Immature natural killer cell (primary cell): ENCODE measurements around the gene MLLT1. TPM values are rescaled to one million over a fixed set of nuclear protein-coding genes. Genes with fewer than 3 reads are reported as not detected.

Source experiments
- DNase-seq, 3 donors: peaks; one replicate each; pipeline ENCODE4 v3.0.0; 2022; ENCODE audit warnings: mixed read lengths in 1 of 3
- H3K27ac Mint-ChIP-seq, 6 donors: one replicate each; pipeline ENCODE4 v1.8.0; 2020; ENCODE audit warnings: mixed read lengths in 6 of 6, mild to moderate bottlenecking in 5 of 6, inconsistent platforms in 4 of 6, moderate library complexity in 3 of 6
- H3K27me3 Mint-ChIP-seq, 3 donors: one replicate each; pipeline ENCODE4 v1.8.0; 2020 to 2021; ENCODE audit warnings: low read depth in 3 of 3, mild to moderate bottlenecking in 3 of 3, mixed read lengths in 3 of 3, moderate library complexity in 3 of 3, inconsistent platforms in 1 of 3
- H3K36me3 Mint-ChIP-seq, 3 donors: one replicate each; pipeline ENCODE4 v1.8.0; 2020; ENCODE audit warnings: mixed read lengths in 3 of 3, inconsistent platforms in 2 of 3, mild to moderate bottlenecking in 2 of 3
- H3K4me1 Mint-ChIP-seq, 2 donors: one replicate each; pipeline ENCODE4 v1.8.0; 2020; ENCODE audit warnings: inconsistent platforms in 2 of 2, mild to moderate bottlenecking in 2 of 2, mixed read lengths in 2 of 2, moderate library complexity in 1 of 2
- H3K4me3 Mint-ChIP-seq, 5 donors: one replicate each; pipeline ENCODE4 v1.8.0; 2020; ENCODE audit warnings: mild to moderate bottlenecking in 5 of 5, mixed read lengths in 5 of 5, inconsistent platforms in 3 of 5, moderate library complexity in 3 of 5
- H3K9me3 Mint-ChIP-seq, 6 donors: one replicate each; pipeline ENCODE4 v1.8.0; 2020; ENCODE audit warnings: mild to moderate bottlenecking in 6 of 6, mixed read lengths in 6 of 6, inconsistent platforms in 4 of 6, moderate library complexity in 3 of 6
- polyA plus RNA-seq, 3 donors: library from polyadenylated mRNA; unstranded; fragments of 300-500 nt; fragmentation: Illumina TruSeq; gene quantifications; one replicate each; pipeline ENCODE4 v1.2.3, GENCODE V29; 2021

Gene MLLT1
- polyA plus RNA-seq, 3 donors from 2014 or later: 0.11 to 1.9 (median 0.54) TPM

DNA sequence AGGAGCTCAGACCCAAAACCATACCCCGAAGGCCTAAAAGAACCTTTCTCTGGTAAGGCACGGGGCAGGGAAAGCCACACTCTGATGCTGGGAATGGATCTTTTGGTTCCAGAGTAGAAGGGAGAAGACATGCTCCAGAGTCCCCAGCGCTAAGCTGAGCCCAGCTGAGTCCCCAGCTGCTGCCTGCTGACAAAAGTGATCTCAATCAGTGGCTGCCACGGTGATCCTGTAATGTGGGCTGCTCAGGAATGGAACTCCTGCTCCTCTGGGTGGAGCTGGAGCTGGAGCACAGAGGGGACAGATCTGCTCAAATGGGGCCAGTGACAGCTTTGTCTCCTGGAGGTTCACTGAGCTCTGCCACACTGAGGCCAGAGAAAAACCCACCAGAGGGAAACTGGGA is 70.5 kb downstream of the MLLT1 start:
- Mint-ChIP-seq H3K4me1 (no peaks in the 10 kb centered on the region), H3K36me3 (peaks cover 0 to 4% (median 4%) of the 10 kb centered on the region in 3 donors), H3K27ac (no peak overlapping the region), H3K4me3 (no peak overlapping the region), H3K9me3 (no peaks in the 10 kb centered on the region), H3K27me3 (peaks cover 0 to 4% (median 3%) of the 10 kb centered on the region in 3 donors)
- no peak for DNase-seq

DNA sequence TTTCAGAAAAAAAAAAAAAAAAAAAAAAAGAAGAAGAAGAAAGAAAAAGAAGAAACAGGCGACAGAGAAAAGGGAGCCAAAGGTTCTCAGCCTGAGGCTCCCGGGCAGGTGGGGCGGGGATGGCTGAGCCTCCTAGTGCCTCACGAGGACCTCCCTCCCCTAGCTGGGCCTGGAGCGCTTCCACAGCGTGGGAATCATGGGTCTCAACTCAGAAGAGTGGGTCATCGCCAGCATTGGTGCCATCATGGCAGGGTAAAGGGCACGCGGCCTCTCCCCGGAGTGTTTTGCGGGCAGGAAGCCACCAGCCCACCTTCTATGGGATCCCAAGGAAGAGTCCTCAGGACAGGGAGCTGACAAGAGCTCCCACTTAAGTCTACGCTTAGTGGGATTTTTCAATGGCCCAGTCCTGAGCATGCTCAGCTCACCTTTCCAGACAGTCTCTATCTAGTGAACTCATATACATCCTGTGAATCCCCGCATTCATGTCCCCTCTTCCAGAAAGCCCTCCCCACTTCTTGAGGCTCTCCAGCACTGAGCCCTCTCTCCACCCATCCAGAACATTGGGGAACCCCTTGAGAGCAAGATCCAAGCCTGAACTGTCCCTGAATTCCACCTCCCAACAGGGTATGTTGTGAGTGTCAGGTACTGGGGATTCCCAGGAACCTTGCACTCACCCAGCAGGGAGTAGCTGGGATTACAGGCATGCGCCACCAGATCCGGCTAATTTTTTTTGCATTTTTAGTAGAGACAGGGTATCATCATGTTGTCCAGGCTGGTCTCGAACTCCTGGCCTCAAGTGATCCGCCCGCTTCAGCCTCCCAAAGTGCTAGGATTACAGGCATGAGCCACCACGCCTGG is 74.7 kb downstream of the MLLT1 start:
- Mint-ChIP-seq H3K36me3 (no peaks in the 10 kb centered on the region), H3K27me3 (peaks cover 3 to 4% (median 4%) of the 10 kb centered on the region in 3 donors), H3K27ac (no peak overlapping the region), H3K9me3 (no peaks in the 10 kb centered on the region), H3K4me1 (no peaks in the 10 kb centered on the region), H3K4me3 (no peak overlapping the region)
- no peak for DNase-seq

DNA sequence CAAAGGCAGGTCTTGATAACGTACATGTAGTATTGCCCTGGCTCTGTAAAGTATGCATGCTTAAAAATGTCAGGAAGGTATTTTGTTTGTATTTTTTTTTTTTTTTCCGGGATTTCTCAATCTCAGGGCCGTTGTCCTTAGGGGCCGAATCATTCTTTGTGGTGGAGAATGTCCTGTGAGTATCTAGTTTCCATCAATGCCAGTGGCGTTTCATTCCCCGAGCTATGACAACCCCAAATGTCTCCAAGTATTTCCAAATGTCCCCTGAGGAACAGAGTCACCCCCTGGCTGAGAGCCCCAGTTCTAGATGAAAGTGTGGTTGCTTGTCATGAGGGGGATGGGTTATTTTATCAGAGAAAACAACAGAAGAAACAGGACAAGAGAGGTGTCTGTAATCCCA is 75.6 kb downstream of the MLLT1 start:
- H3K27me3 Mint-ChIP-seq: peaks cover 8 to 10% (median 9%) of the 10 kb centered on the region in 3 donors
- no peaks in the 10 kb centered on the region for H3K9me3 Mint-ChIP-seq
- no peak overlapping the region for H3K4me3 Mint-ChIP-seq
- H3K36me3 Mint-ChIP-seq: no peaks in the 10 kb centered on the region
- no peak overlapping the region for H3K27ac Mint-ChIP-seq
- DNase-seq: no peak
- peaks cover 5 to 8% of the 10 kb centered on the region in 2 donors for H3K4me1 Mint-ChIP-seq

- Mint-ChIP-seq H3K4me3 (peak overlapping the region; percentile 86 to 95 (median 91)), H3K4me1 (peaks cover 13 to 14% of the 10 kb centered on the region in 2 donors), H3K9me3 (peaks cover 0 to 1% (median 0%) of the 10 kb centered on the region in 6 donors), H3K27ac (peak overlapping the region; percentile 80 to 96 (median 89)), H3K27me3 (peaks cover 6 to 17% (median 13%) of the 10 kb centered on the region in 3 donors), H3K36me3 (peaks cover 4 to 13% (median 7%) of the 10 kb centered on the region in 3 donors)
- DNase-seq: peak; percentile 99 to 100 (median 99)
These were observed 80.4 kb downstream of the MLLT1 start for GRCh38 chr19:6199240-6199994.

- Mint-ChIP-seq H3K27ac (peak overlapping the region; percentile 80 to 96 (median 89)), H3K36me3 (peaks cover 4 to 13% (median 7%) of the 10 kb centered on the region in 3 donors), H3K27me3 (peaks cover 6 to 17% (median 13%) of the 10 kb centered on the region in 3 donors), H3K9me3 (peaks cover 0 to 1% (median 0%) of the 10 kb centered on the region in 6 donors), H3K4me3 (peak overlapping the region; percentile 86 to 95 (median 91)), H3K4me1 (peaks cover 13 to 14% of the 10 kb centered on the region in 2 donors)
- no peak for DNase-seq
These were observed 80.9 kb downstream of the MLLT1 start for GRCh38 chr19:6198896-6199239.

- Mint-ChIP-seq H3K36me3 (peaks cover 9 to 22% (median 13%) of the 10 kb centered on the region in 3 donors), H3K9me3 (peaks cover 0 to 1% (median 0%) of the 10 kb centered on the region in 6 donors), H3K27ac (peak overlapping the region in 1 of 6 donors; percentile 65), H3K4me1 (peaks cover 14% of the 10 kb centered on the region in 2 donors), H3K27me3 (peaks cover 6 to 13% (median 13%) of the 10 kb centered on the region in 3 donors), H3K4me3 (no peak overlapping the region)
- no peak for DNase-seq
These were observed 83.4 kb downstream of the MLLT1 start for GRCh38 chr19:6196361-6196760.

DNA sequence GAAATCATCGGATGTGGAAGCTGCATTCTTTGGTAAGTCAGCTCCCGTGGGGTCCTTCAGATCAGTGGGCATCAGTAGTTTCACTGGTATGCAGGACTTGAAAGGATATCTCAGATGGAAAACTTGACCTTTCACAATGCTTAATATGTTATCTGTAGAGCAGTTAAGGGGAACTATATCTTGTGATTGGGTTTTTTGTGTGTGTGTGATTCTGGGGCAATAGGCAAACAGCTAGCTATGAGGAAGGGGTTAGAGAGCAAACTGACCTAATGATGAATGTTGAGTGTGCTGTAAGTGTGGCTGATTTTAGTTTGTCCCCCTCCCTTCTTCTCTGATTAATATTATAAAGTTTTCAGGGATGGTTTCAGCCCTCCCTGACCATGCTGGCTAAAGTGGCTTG is 91.0 kb downstream of the MLLT1 start:
- peaks cover 0 to 2% of the 10 kb centered on the region in 2 donors for H3K4me1 Mint-ChIP-seq
- H3K4me3 Mint-ChIP-seq: no peak overlapping the region
- H3K9me3 Mint-ChIP-seq: peaks cover 0 to 8% (median 0%) of the 10 kb centered on the region in 6 donors
- peaks cover 13 to 17% (median 13%) of the 10 kb centered on the region in 3 donors for H3K36me3 Mint-ChIP-seq
- peaks cover 0 to 3% (median 1%) of the 10 kb centered on the region in 3 donors for H3K27me3 Mint-ChIP-seq
- DNase-seq: no peak
- H3K27ac Mint-ChIP-seq: no peak overlapping the region

GRCh38 chr19:6187374-6187773 is 92.4 kb downstream of the MLLT1 start:
- no peak overlapping the region for H3K4me3 Mint-ChIP-seq
- peaks cover 0 to 8% (median 0%) of the 10 kb centered on the region in 6 donors for H3K9me3 Mint-ChIP-seq
- no peak for DNase-seq
- no peak overlapping the region for H3K27ac Mint-ChIP-seq
- no peaks in the 10 kb centered on the region for H3K4me1 Mint-ChIP-seq
- peaks cover 5 to 7% (median 5%) of the 10 kb centered on the region in 3 donors for H3K27me3 Mint-ChIP-seq
- H3K36me3 Mint-ChIP-seq: peaks cover 10 to 13% (median 10%) of the 10 kb centered on the region in 3 donors

- Mint-ChIP-seq H3K27me3 (peaks cover 5 to 14% (median 7%) of the 10 kb centered on the region in 3 donors), H3K9me3 (peaks cover 0 to 8% (median 0%) of the 10 kb centered on the region in 6 donors), H3K4me3 (no peak overlapping the region), H3K4me1 (no peaks in the 10 kb centered on the region), H3K36me3 (peaks cover 2 to 9% (median 8%) of the 10 kb centered on the region in 3 donors), H3K27ac (no peak overlapping the region)
- no peak for DNase-seq
These were observed 93.6 kb downstream of the MLLT1 start for GRCh38 chr19:6185835-6186834.

DNA sequence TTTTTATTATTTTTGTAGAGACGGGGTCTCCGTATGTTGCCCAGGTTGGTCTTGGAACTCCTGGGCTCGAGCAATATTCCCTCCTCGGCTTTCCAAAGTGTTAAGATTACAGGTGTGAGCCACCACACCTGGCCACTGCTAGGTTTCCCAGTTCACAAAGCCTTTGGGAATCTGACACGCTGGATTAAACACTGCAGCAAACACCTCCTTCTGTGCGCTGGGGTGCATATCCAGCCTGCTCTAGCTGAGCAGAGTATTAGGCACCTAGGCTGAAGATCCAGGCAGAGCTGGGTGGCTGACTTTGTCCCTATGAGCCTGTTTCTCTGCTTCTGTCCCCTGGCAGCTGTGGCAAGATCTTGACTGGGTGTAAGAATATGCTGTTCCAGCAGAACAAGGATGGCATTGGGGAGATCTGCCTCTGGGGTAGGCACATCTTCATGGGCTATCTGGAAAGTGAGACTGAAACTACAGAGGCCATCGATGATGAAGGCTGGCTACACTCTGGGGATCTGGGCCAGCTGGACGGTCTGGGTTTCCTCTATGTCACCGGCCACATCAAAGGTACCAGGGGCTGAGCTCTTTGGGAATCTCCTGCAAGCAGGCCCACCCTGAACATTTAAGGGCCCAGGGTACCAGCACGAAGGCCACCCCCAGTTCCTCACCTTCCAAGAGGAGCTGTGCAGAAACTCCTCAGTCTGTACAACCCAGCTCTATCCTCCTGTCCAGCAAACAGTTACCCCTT is 94.5 kb downstream of the MLLT1 start:
- no peaks in the 10 kb centered on the region for H3K4me1 Mint-ChIP-seq
- peaks cover 0 to 8% (median 0%) of the 10 kb centered on the region in 6 donors for H3K9me3 Mint-ChIP-seq
- peaks cover 3 to 19% (median 7%) of the 10 kb centered on the region in 3 donors for H3K27me3 Mint-ChIP-seq
- H3K36me3 Mint-ChIP-seq: peaks cover 0 to 8% (median 7%) of the 10 kb centered on the region in 3 donors
- H3K27ac Mint-ChIP-seq: no peak overlapping the region
- DNase-seq: no peak
- no peak overlapping the region for H3K4me3 Mint-ChIP-seq

- Mint-ChIP-seq H3K9me3 (peaks cover 0 to 1% (median 0%) of the 10 kb centered on the region in 6 donors), H3K27me3 (peaks cover 3 to 30% (median 9%) of the 10 kb centered on the region in 3 donors), H3K27ac (no peak overlapping the region), H3K4me3 (no peak overlapping the region), H3K4me1 (peaks cover 0 to 2% of the 10 kb centered on the region in 2 donors), H3K36me3 (no peaks in the 10 kb centered on the region)
- DNase-seq: no peak
These were observed 98.7 kb downstream of the MLLT1 start for GRCh38 chr19:6181119-6181518.

DNA sequence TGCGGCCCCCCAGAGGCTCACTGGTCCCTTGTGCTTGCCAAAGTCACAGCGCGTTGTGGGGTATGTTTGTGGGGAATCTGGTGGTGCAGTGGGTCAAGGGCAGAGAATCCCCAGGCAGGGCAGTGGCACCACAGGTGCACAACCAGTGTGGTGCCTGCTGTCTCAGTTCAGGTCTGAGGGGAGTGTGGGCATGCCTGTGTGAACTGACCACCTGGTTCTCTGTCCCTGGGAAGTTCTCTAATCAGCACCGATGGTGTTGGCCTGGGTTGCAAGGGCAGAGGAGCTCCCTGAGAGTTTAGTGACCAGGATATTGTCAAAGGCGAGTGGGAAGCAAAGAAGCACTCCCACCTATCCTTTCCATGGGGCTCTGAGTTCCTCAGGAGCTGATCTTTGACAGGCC is 106.6 kb downstream of the MLLT1 start:
- H3K36me3 Mint-ChIP-seq: no peaks in the 10 kb centered on the region
- H3K27me3 Mint-ChIP-seq: peaks cover 0 to 3% (median 2%) of the 10 kb centered on the region in 3 donors
- H3K4me3 Mint-ChIP-seq: no peak overlapping the region
- peaks cover 7 to 10% of the 10 kb centered on the region in 2 donors for H3K4me1 Mint-ChIP-seq
- no peak for DNase-seq
- H3K9me3 Mint-ChIP-seq: no peaks in the 10 kb centered on the region
- no peak overlapping the region for H3K27ac Mint-ChIP-seq
